C4-2B (cell line): ENCODE results near the gene ZFR.

ENCODE experiments used
- ZFX ChIP-seq: fragments of 450-650 bp; IDR thresholded peaks from 2 replicates; pipeline ENCODE4 v1.6.1; 2017
- TF ChIP-seq, protein P1 (sequence below): fragments of 450-650 bp; conservative IDR thresholded peaks from 2 replicates; pipeline ENCODE4 v1.5.1; 2017; ENCODE audit warnings: mild to moderate bottlenecking

DNA sequence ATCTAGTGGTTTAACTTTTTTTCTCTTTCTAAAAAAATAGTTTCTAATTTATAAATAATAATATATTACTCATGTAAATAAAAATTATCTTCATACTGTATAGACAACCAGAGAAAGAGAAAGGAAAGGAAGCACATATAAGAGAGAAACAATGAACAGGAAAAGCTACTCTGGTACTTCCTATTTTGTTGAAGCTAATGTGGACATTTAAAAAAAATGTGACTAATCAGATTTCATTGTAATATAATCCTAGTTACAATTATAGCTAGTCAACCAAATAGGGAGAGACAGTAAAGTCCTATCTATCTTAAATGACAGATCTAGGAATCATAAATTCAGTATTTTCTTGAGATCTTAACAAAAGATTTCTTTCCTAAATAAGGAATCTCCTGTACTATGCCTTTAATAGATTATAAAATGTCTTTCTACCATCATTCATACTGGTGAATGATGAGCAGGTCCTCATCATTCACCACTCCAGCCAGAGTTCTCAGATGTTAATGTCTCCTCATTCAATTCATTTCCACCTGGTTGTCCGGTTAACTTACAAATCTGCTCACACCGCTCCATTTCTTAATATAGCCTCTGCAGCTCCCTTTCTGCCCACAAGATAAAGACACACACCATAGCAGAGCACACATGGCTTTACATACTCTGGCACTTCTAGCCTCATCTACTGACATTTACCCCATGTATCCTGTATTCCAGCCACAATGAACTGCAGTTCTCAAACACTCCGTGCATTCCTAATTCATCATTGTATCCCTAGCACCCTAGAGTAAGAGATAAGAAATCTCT, 30.9 kb downstream of the ZFR start:
- TF ChIP-seq, protein P1, sequence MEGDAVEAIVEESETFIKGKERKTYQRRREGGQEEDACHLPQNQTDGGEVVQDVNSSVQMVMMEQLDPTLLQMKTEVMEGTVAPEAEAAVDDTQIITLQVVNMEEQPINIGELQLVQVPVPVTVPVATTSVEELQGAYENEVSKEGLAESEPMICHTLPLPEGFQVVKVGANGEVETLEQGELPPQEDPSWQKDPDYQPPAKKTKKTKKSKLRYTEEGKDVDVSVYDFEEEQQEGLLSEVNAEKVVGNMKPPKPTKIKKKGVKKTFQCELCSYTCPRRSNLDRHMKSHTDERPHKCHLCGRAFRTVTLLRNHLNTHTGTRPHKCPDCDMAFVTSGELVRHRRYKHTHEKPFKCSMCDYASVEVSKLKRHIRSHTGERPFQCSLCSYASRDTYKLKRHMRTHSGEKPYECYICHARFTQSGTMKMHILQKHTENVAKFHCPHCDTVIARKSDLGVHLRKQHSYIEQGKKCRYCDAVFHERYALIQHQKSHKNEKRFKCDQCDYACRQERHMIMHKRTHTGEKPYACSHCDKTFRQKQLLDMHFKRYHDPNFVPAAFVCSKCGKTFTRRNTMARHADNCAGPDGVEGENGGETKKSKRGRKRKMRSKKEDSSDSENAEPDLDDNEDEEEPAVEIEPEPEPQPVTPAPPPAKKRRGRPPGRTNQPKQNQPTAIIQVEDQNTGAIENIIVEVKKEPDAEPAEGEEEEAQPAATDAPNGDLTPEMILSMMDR = no peak
- TF ChIP-seq ZFX = no peak
